HG03457 (cell line): ENCODE data around the gene UBE2E2.

Experiments used
- ATAC-seq: cut with Tn5 transposase; IDR thresholded peaks from one replicate; pipeline ENCODE4 v1.9.1; 2021; ENCODE audit warnings: moderate number of reproducible peaks; ENCODE audit not compliant: unreplicated experiment

UBE2E2 gene

DNA sequence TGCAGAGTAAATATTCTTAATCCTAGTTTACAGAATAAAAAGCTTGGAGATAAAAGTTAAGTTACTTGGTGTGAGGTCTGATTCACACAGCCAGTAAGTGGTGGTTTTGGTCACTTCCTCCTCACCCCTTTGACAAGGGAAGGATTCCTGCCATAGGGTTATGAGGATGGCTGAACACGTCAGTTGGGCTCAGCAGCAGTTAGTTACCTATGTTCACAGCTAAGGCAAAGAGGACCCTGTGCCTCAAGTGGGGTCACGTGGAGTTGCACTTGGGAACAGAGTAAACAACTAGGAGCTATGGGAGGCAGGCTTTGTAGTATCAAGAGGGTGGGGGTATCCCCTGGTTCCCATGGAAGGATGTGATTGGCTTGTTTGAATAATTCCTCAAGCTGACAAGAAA is 232.2 kb downstream of the UBE2E2 start:
- no peak for ATAC-seq

DNA sequence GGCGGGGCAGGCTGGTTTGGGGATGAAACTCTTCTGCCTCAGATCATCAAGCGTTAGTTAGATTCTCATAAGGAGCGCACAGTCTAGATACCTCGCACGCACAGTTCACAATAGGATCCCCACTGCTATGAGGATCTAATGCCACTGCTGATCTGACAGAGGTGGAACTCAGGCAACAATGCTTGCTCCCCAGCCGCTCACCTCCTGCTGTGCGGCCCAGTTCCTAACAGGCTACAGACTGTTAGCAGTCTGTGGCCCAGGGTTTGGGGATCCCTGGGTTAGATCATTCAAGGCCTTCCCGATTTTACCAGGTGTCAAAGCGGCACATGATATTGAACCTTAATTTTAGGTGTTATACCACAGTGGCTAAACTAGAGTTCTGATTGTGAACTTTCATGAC is 232.8 kb downstream of the UBE2E2 start:
- no peak for ATAC-seq

DNA sequence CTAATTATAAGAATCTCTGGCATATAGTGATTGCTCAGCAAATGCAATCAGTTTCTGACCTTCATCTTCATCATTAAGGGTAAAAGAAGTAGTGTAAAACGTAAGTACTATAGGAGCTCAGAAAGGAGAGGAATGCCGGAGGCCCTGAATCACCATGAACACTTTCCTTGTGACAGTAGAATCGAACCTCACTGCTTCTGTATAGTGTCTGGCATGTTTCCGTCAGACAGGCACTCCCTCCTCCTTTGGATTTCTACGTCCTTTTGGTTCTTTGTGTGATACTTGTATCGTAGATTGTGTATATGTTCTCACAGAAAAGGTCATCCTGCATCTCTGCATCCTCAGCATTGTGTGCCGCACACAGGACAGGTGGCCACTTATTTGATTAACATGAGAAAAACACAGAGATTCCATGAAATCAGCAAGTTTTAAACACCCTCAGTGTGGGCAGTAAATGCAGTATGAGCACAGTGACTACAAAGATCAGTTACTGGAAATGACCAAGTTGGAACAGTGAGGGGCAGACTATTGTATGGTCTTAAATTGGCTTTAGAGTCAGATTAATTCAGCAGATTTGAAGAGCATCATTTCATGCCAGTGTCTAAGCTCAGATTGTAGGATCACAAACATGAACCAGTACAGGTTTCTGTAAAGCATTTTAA is 234.5 kb downstream of the UBE2E2 start:
- ATAC-seq, result no peak

DNA sequence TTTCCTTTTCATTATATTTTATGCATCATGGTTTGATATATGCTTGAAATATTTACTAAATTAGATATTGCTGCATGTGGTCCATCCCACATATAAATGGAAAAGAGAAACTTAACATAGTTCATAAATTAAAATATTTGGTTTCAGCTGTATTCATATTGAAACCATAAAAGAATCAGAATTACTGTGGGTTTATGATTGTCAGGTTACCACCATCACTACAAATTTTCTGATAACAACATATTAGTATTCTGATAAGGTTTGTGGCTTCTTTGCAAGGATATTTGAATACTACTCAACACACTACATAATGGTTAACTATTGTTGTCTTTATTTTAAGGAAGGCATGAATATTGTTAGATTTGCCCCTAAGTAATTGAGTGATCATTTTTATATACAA is 235.5 kb downstream of the UBE2E2 start:
- no peak for ATAC-seq

DNA sequence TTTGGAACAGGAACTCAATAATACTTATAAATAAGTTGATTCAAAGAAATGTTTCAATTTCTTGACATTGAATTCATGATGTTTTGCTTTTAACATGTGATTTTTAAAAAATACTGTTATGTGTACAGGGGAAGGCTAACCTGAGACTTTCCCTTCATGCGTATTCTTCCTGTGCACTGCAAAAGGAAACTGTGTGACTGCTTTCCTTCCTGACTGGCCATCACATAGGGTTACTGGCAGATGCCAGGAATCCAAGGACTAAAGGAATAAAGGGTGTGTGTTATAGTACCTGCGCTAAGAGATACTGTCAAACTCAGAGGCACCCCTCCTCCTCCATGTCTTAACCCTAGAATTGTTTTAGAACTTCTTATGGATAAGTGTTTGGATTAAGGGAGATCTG is 236.0 kb downstream of the UBE2E2 start:
- ATAC-seq, result no peak

DNA sequence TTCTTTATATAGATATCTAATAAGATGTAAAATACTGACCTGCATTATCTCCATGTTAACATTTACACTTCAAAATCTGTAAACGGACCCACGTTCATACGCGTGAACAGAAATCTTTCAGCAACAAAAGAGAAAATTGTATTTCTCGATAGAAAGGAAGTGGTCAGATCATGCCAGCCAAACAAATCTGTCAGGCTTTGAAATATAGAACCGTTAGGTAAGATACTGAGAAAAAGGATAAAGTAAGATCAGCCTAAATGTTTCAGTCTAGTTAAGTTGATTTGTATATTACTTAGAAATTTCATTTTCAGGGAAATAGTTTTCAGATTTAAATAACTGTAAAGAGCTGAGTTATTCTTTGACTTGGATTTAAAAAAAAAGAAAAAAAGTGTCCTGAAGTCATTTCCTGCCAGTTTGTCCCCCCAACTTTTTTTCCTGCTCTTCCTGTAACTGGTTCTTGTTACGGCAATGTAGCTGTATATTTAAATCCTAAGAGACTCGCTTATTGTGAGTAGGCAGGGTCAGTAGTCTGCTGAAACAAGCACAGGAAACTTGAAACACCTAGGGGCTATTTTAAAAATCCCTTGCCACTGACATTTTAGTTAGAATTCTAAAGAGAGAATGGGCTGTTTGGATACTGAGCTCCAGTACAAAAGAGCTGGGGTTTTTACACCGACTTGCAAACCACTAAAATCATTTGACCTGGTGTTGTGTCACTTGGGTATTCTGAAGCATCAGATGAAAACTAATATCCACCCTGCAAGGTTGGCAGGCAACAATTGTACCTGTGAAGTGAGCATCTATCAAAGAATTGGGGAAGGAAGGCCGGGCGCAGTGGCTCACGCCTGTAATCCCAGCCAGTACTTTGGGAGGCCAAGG is 237.5 kb downstream of the UBE2E2 start:
- ATAC-seq, result no peak

DNA sequence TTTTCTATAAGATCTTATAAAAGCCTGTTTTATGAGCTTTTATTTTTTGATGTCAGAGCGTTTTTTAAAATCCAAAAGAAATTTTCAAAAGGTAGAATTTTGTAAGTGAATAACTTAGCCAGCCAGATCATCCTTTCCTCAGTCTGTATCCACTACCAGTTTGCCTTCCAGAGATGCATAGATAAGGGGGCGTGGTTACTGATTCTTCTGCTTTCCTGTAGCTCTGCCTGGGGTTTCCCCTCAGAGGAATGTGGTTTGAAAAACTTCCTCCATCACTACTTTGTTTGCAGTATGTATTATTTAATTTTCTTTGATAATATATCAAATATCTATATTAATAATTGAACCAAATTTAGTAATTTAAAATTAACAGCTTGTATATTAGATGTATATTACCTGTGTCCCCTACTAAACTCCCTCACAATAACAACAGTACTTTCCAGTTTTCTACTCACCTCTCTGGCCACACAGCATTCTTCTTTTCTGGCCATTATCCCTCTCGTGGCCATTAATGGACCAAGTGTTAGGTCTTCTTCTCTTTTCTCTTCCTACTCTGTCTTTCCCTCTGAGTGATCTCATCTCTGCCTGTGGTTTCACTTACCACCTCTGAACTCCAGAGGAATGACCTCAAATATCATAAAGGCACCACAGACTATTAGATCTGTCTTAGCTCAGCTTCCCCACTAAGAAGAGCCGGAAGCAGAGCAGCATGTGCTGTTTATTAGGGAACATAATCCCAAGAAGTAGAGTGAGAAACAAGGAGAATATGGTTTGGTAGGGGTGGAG is 239.7 kb downstream of the UBE2E2 start:
- ATAC-seq, result no peak

DNA sequence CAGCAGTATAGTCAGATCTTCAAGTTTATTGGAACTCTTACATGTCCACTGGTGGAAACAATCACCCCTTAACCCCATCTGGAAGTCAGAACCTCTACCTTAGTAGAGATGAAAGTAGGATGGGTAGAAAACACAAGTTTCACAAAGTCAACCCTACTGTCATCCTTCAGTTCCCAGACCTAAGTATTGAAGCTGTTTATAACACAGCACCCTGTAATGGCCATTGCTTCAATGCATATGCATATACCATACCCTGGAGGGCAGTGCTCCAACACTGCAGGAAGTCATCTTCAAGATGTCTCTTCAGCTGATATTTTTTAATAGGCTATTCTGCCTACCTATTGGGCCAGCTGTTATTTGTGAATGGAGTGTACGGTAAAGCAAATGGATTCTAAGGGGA is 241.3 kb downstream of the UBE2E2 start:
- ATAC-seq, result no peak

DNA sequence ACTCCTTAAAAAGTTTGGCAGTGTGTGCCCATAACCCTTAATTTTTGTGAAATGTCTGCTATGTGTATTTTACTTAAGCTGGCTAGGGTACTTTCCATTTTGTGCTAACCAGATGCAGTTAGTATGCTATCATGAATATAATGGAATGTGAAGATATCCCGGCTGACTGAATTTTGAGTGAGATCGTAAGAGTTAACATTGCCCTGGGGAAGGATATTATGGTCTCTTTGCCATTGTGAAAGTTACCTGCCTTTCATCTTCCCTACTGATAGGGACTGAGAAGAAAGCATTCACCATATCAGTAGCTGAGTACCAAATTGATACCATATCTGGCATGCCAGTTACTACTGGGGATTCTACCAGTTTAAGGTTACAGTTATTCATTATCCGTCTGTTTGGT is 243.2 kb downstream of the UBE2E2 start:
- no peak for ATAC-seq

DNA sequence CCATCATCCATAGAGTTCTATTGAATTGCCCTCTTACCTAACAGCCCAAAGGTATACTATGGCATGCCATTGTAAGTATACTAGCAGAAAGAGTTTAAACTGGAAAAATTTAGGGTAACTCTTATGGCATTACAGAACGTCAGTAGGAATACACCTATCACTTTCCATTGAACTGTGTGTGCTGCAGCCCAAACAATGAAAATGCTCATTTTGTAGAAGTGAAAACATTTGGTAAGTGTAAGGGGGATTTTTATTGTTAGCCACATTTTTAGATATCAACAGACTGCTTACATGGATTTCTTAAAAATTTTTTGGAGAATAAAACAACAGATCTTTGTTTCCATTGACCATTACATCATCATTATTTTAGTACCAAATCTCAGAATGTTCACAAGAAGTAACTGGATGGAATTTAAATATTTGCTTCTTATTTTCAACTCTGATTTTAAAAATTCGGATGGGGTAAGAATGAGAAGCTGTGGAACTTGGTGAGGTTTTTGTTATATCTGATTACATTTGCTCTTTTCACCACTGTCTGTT is 245.9 kb downstream of the UBE2E2 start:
- no peak for ATAC-seq

DNA sequence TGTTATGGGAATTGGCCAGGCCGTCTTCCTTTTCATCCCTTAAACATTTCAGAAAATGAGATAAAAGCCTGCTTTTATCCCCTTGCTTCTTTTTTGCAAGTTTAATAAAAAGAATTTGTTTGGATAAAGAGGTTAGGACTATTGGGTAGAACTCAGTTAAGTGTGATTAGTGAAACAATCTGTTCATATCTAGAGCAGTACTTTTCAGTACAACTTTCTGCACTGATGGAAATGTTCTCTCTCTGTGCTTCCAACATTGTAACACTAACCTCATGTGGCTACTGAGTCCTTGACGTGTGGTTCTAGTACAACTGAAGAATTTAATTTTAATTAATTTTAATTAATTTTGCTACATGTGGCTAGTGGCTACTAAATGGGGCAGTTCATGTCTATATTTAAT is 246.9 kb downstream of the UBE2E2 start:
- ATAC-seq, result no peak

DNA sequence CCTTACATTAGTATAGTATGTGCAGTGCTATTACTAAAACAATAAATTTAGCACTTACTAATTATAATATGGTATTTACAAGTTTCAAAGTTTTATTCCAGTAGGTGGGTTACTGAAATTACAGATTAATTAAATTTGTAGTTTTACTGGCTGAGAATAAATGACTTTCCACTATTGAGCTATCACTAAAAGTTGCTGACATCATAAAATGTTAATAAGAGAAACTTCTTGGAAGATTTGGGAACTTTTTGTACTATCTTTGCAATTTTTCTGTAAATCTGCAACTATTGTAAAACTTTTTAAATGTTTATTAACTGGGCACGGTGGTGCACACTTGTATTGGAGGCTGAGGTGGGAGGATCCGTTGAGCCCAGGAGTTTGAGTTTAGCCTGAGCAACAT is 247.7 kb downstream of the UBE2E2 start:
- ATAC-seq, result no peak

DNA sequence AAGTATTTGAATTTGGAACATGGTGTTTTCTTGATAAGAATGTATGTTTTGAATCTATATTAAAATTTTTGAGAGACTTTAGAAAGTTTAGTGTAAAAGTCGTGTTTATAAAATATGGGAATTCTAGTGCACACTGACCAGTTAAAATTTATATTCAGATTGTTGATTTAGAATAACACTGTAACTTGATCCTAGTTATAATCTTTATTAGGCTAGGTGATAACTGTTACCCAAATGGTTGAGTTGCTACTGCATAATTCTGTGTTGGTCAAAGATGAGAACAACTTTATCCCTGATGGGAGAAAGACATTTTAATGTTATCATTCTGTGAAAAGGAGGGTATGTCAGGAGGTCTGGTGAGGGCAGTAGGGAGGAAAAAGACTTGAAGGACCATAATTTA is 249.3 kb downstream of the UBE2E2 start:
- no peak for ATAC-seq

DNA sequence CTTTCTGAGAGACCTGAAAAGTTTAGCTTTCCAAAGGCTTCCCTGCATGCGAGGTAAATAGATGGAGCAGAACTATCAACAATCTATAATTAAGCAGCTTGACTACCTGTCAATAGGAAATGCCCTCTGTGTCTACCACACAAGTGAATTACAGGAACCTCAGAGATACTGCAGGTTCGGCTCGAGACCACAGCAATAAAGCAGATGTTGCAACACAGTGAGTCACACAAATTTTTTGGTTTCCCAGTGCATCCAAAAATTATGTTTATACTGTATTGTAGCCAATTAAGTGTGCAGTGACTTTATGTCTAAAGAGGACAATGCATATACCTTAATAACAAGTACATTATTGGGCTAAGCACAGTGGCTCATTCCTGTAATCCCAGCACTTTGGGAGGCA is 252.0 kb downstream of the UBE2E2 start:
- ATAC-seq, result no peak

DNA sequence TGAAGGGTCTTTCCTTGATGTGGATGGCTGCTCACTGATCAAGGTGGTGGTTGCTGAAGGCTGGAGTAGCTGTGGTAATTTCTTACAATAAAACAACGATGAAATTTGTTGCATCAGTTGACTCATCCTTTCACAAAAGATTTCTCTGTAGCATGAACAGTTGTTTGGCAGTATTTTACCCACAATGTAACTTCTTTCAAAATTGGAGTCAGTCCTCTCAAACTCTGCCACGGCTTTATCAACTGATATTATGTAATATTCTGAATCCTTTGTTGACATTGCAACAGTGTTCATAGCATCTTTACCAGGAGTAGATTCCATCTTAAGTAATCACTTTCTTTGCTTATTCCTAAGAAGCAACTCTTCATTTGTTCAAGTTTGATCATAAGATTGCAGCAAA is 252.6 kb downstream of the UBE2E2 start:
- no peak for ATAC-seq

DNA sequence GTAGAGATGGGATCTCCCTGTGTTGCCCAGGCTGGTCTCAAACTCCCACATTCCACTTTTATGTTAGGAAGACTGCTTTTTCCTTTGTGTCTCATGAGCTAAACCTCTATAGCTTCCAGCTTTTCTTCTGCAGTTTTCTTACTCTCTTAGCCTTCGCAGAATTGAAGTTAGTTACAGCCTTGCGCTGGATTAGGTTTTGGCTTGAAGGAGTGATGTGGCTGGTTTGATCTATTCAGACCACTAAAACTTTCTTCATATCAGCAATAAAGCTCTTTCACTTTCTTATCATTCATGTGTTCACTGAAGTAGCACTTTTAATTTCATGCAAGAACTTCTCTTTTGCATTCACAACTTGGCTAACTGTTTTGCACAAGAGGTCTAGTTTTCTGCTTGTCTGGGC is 254.6 kb downstream of the UBE2E2 start:
- ATAC-seq, result no peak

DNA sequence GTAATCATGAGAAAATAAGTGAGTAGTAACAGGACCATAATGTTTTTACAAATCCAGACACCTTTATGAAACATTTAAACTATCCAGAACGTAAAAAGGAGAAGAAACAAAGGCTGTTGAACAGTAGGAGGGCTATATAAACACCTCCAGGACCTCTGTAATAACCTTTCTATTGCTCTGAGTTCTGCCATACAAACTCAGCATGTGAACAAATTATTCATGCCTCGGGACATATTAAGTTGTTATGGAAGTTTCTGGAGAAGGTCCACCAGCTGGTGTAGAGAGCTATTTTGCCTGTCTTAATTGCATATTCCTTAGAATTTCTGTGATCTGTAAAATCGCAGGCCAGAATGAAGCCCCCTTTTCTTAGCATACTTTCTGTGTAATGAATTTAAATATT is 256.3 kb downstream of the UBE2E2 start:
- no peak for ATAC-seq

DNA sequence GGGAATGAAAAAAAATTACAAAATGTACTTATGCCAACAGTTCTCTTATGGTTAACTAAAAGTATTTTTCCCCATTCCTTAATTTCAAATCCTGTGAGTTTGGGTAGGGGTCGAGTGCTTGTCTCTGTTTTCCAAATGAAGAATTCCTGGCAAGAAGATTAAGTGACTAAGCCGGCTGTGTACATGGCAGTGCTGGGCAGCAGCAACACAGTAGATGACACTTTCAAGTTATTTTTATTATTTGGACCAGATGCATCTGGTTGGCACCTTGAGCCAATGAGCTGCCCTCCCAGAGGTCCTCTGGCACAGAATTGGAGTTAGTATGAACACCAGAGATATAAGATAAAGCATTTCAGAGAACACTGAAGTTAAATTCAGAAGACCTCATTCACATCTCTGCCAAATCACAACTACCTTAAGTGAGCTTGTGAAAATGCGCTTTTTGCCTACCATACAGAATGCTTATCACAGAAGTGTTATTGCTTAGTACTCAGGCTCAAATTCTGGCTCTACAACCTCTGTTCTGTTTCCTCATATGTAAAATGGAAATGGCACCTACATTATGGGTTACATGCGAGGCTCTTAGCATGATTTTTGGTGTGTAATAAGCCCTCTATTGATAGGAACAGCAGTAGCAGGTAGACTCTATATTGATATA is 256.9 kb downstream of the UBE2E2 start:
- no peak for ATAC-seq

DNA sequence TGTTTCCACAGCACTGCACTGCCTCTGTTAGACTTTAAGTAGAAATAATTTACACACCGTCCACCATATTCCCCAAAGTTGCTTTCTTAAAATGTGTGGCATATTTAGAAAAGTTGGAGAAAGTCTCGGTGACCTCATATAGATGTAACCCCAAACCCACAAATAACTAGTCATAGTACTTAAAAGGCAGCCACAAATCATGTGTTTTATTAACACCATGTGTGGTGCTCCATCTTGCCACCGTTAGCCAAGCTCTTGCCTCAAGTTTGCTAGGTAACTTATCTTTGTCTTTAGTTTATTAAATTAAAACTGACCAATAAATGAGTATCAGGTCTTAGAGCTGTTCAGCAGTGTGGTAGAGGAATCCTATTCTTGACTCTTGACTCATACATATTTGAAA is 257.9 kb downstream of the UBE2E2 start:
- no peak for ATAC-seq

DNA sequence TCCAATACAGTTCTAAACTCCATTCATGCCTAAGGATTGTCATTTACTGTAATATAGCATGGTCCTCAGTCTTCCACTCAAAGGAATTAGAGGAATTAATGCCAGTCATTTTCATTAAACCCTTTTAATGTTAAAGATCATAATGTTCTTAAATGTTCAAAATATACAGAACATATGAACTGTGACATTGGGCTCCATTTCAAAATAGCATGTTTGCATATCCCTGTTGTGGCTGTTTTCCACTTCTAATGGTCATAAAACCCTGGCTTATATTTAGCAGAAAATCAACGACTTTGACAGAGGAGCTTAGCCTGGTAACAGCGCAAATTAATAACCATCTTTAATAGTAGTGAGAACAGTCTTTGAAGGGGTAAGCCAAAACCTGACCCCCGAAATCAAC is 260.7 kb downstream of the UBE2E2 start:
- ATAC-seq, result no peak

DNA sequence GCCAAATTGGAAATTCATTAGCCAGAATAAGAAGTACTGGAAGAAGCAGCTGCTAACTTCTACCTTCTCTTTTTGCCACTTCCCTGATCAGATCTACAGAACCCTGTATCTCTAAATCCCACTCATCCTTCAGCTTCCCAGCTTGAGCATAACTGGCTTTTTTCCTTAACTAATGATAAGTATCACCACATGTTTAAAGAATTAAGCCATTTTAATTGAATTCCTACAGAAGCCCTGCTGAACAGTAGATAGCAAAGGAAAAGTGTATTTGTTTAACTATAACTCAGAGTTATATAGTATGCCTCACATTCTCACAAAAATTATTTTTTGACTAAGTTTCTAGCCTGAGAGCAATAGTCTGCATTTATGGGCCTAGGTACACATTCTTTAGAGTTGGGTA is 262.4 kb downstream of the UBE2E2 start:
- no peak for ATAC-seq
